ENCODE measurements around the gene ICAM3.
"Not testable (repeated sequence)": the region's sequence is repeated elsewhere in the genome, so short reads cannot be mapped to it uniquely, and the experiment has no call there.

The ICAM3 gene

DNA sequence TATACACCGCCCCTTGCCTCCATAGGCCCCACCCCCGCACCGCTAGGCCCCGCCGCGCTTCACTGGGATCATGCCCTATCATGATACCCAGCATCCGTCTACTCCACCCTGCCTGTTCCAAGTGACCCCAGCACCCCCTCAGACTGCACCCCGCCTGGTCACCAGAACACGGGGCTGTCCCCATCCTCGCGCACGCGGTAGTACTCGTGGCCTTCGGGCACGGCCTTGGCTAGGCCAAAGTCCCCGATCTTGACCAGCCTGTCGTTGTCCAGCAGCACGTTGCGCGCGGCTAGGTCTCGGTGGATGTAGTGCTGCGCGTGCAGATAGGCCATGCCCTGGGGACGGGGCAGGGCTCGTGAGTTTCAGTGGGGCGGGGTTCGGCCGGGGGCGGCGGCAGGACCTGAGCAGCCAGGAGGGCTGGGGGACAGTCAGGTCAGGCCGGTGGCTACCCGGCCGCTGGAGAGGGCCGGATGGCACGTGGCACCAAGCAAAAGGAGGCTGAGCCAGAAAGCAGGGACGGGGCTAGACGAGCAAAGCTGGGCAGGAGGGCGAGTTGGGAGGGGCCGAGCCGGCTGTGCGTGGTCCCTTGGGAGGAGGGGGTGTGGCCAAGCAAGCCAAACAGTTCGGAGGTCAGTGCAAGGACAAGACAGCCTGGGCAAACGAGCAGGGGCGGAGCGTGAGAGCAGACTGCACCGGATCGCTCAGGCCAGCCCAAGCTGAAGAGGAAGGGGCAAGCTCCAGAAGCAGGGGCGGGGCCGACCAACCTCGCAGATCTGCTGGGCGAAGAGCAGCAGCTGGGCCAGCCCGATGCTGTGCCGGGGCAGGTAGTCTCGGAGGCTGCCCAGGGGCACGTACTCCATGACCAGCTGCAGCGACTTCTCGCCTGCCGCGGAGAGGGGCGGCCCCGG lies 13.6 kb upstream of the ICAM3 start:
- no peaks in the 10 kb centered on the region for H3K4me1 Mint-ChIP-seq
- peak overlapping the region; percentile 26 to 72 (median 65) for H3K4me3 Mint-ChIP-seq
- peak overlapping the region in 1 of 3 experiments; percentile 87 for H3K27ac Mint-ChIP-seq
- H3K9me3 Mint-ChIP-seq: no peaks in the 10 kb centered on the region
- H3K36me3 Mint-ChIP-seq (ENCODE audit: low read depth): peaks cover 29% of the 10 kb centered on the region
- TF ChIP-seq, protein P1, sequence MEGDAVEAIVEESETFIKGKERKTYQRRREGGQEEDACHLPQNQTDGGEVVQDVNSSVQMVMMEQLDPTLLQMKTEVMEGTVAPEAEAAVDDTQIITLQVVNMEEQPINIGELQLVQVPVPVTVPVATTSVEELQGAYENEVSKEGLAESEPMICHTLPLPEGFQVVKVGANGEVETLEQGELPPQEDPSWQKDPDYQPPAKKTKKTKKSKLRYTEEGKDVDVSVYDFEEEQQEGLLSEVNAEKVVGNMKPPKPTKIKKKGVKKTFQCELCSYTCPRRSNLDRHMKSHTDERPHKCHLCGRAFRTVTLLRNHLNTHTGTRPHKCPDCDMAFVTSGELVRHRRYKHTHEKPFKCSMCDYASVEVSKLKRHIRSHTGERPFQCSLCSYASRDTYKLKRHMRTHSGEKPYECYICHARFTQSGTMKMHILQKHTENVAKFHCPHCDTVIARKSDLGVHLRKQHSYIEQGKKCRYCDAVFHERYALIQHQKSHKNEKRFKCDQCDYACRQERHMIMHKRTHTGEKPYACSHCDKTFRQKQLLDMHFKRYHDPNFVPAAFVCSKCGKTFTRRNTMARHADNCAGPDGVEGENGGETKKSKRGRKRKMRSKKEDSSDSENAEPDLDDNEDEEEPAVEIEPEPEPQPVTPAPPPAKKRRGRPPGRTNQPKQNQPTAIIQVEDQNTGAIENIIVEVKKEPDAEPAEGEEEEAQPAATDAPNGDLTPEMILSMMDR (IDR thresholded peaks at IDR 0.05; ENCODE audit: unreplicated experiment in 3 of 3): no peak
- no peaks in the 10 kb centered on the region for H3K27me3 Mint-ChIP-seq (ENCODE audit: low read depth)

DNA sequence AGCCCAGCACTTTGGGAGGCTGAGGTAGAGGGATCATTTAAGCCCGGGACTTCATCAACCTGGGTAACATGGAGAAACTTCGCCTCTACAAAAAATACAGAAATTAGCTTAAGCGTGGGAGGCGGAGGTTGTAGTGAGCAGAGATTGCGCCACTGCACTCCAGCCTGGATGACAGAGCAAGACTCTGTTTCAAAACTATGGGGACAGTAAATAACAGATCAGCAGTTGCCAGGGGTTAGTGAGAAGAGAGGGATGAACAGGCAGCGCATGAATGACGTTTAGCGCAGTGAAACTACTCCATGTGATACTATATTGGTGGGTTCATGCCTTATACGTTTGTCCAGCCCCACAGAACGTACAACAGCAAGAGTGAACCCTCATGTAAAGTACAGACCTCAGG lies 7.1 kb upstream of the ICAM3 start:
- Mint-ChIP-seq H3K36me3 (ENCODE audit: low read depth) (peaks cover 6% of the 10 kb centered on the region), H3K27ac (peak overlapping the region in 1 of 3 experiments; percentile 20), H3K27me3 (ENCODE audit: low read depth) (no peaks in the 10 kb centered on the region), H3K9me3 (no peaks in the 10 kb centered on the region), H3K4me1 (no peaks in the 10 kb centered on the region), H3K4me3 (no peak overlapping the region)
- TF ChIP-seq, protein P1 (IDR thresholded peaks at IDR 0.05; ENCODE audit: unreplicated experiment in 3 of 3): no peak

DNA sequence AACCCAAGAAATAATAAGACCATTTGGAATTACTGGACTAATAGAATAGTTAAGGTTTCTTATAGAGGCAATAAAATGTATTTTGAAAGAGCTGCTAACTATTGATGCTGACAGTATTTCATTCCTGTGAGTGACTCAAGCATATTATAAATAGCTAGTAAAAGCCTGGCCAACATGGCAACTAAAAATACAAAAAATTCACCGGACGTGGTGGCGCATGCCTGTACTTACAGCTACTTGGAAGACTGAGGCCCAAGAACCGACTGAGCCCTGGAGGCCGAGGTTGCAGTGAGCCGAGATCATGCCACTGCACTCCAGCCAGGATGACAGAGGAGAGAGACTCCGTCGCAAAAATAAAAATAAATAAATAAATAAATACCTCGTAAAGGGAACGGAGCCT lies 5.4 kb upstream of the ICAM3 start:
- no peaks in the 10 kb centered on the region for H3K36me3 Mint-ChIP-seq (ENCODE audit: low read depth)
- H3K4me1 Mint-ChIP-seq: no peaks in the 10 kb centered on the region
- TF ChIP-seq, protein P1 (IDR thresholded peaks at IDR 0.05; ENCODE audit: unreplicated experiment in 3 of 3): no peak
- no peak overlapping the region for H3K4me3 Mint-ChIP-seq
- H3K27me3 Mint-ChIP-seq (ENCODE audit: low read depth): no peaks in the 10 kb centered on the region
- no peak overlapping the region for H3K27ac Mint-ChIP-seq
- no peaks in the 10 kb centered on the region for H3K9me3 Mint-ChIP-seq

DNA sequence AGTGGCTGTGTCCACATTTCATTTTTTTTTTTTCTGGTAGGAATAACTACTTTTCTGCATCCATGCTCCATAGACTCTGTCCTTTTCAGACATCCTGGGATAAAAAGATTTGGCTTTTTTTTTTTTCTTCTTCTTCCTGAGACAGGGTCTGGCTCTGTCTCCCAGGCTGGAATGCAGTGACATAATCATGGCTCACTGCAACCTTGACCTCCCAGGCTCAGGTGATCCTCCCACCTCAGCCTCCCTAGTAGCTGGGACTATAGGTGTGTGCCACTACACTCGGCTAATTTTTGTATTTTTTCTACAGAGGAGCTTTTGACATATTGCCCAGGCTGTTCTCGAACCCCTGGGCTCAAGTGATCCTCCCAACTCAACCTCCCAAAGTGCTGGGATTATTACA lies 4.1 kb upstream of the ICAM3 start:
- no peak overlapping the region for H3K4me3 Mint-ChIP-seq
- TF ChIP-seq, protein P1 (IDR thresholded peaks at IDR 0.05; ENCODE audit: unreplicated experiment in 3 of 3): no peak
- peaks cover 5% of the 10 kb centered on the region for H3K27me3 Mint-ChIP-seq (ENCODE audit: low read depth)
- no peaks in the 10 kb centered on the region for H3K36me3 Mint-ChIP-seq (ENCODE audit: low read depth)
- H3K27ac Mint-ChIP-seq: no peak overlapping the region
- H3K9me3 Mint-ChIP-seq: no peaks in the 10 kb centered on the region
- no peaks in the 10 kb centered on the region for H3K4me1 Mint-ChIP-seq

DNA sequence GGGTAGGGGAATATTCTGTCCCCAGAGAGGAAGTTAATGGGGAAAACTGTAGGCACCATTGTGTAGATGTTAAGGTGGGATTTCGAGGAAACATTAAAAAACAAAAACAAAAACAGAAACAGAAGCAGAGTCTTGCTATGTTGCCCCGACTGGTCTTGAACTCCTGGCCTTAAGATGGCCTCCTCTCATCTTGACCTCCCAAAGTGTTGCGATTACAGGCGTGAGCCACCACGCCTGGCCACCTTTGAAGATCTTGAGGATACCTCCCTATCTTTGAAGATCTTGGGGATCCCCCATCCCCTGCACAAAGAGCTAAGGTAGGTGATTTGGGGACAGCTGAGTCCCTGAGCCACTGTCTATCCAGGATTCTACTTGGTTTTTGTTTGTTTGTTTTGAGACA lies 553 bp upstream of the ICAM3 start:
- no peak overlapping the region for H3K4me3 Mint-ChIP-seq
- no peaks in the 10 kb centered on the region for H3K9me3 Mint-ChIP-seq
- no peaks in the 10 kb centered on the region for H3K36me3 Mint-ChIP-seq (ENCODE audit: low read depth)
- peaks cover under 1% of the 10 kb centered on the region for H3K4me1 Mint-ChIP-seq
- peaks cover 8% of the 10 kb centered on the region for H3K27me3 Mint-ChIP-seq (ENCODE audit: low read depth)
- no peak overlapping the region for H3K27ac Mint-ChIP-seq
- TF ChIP-seq, protein P1 (IDR thresholded peaks at IDR 0.05; ENCODE audit: unreplicated experiment in 3 of 3): no peak

DNA sequence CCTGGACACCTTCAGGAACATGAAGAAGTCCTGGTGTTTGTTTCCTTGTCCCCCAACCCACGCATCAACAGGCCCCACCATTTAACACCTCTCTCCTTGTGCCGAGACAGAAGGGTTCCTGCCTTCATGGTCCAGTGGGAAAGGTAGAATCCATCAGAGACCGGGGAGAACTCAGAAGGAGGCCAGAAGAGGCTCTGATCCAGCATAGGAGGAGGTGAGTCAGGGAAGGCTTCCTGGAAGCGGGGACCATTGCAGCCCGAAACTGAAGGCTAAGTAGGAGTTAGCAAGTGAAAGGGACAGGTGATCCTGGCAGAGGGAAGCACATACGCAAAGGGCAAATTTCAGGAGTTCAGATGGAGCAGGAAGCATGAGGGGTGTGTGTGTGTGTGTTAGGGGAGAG lies 484 bp downstream of the ICAM3 start:
- TF ChIP-seq, protein P1 (IDR thresholded peaks at IDR 0.05; ENCODE audit: unreplicated experiment in 3 of 3): no peak
- Mint-ChIP-seq H3K4me1 (peaks cover 10% of the 10 kb centered on the region), H3K36me3 (ENCODE audit: low read depth) (no peaks in the 10 kb centered on the region), H3K27me3 (ENCODE audit: low read depth) (peaks cover 8% of the 10 kb centered on the region), H3K9me3 (no peaks in the 10 kb centered on the region), H3K27ac (no peak overlapping the region), H3K4me3 (no peak overlapping the region)

DNA sequence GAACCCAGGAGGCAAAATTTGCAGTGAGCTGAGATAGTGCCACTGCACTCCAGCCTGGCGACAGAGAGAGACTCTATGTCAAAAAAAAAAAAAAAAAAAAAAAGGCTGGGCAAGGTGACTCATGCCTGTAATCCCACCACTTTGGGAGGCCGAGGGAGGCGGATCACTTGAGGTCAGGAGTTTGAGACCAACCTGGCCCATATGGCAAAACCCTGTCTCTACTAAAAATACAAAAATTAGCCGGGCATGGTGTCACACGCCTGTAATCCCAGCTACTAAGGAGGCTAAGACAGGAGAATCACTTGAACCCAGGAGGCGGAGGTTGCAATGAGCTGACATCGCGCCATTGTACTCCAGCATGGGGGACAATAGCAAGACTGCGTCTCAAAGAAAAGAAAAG lies 2.7 kb downstream of the ICAM3 start:
- H3K4me3 Mint-ChIP-seq; H3K27me3 Mint-ChIP-seq (ENCODE audit: low read depth); H3K27ac Mint-ChIP-seq; H3K36me3 Mint-ChIP-seq (ENCODE audit: low read depth); H3K9me3 Mint-ChIP-seq: not testable (repeated sequence)
- peaks cover 25% of the 10 kb centered on the region for H3K4me1 Mint-ChIP-seq

Data from nephron (organoid).